Cardiac septum (tissue), 1 donor: ENCODE results near the gene AGAP1. TPM values are rescaled to one million over a fixed set of nuclear protein-coding genes. Genes with fewer than 3 reads are reported as not detected.

Source experiments
- DNase-seq: peaks from one replicate; pipeline ENCODE4 v3.0.0-alpha.2; 2020; ENCODE audit warnings: low spot score
- intact Hi-C: fragments of 100-400 bp; cut with DNase I; formaldehyde crosslinking; loops from one replicate; pipeline ENCODE4 v1.14.0; 2022
- total RNA-seq: library from RNA; stranded (reverse); fragmentation: NEBNext Ultra II Directional; extraction: Animal tissue kit (Norgen Biotek cat#: 25700); gene quantifications from one replicate; pipeline ENCODE4 v1.2.1, GENCODE V29; 2021
- donor health status: DM: no; HTN: no; CAD: no.

Gene AGAP1
- total RNA-seq, 1 donor from 2014 or later = 18.7 TPM

DNA sequence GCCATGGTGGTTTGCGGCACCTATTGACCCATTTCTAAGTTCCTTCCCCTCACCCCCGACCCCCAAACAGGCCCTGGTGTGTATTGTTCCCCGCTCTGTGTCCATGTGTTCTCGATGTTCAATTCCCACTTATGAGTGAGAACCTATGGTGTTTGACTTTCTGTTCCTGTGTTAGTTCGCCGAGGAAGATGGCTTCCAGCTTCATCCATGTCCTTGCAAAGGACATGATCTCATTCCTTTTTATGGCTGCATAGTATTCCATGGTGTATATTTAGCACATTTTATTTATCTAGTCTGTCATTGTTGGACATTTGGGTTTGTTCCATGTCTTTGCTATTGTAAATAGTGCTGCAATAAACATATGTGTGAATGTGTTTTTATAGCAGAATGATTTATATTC is 490.7 kb downstream of the AGAP1 start:
- no peak for DNase-seq
- intact Hi-C loops = no loop called here

DNA sequence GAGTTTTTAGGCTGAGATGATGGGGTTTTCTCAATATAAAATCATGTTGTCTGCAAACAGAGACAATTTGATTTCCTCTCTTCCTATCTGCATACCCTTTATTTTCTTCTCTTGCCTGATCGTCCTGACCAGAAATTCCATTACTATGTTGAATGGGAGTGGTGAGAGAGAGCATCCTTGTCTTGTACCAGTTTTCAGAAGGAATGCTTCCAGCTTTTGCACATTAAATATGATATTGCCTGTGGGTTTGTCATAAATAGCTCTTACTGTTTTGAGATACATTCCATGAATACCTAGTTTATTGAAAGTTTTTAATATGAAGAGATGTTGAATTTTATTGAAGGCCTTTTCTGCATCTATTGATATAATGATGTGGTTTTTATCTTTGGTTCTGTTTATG is 492.5 kb downstream of the AGAP1 start:
- intact Hi-C loops = no loop called here
- DNase-seq = no peak

DNA sequence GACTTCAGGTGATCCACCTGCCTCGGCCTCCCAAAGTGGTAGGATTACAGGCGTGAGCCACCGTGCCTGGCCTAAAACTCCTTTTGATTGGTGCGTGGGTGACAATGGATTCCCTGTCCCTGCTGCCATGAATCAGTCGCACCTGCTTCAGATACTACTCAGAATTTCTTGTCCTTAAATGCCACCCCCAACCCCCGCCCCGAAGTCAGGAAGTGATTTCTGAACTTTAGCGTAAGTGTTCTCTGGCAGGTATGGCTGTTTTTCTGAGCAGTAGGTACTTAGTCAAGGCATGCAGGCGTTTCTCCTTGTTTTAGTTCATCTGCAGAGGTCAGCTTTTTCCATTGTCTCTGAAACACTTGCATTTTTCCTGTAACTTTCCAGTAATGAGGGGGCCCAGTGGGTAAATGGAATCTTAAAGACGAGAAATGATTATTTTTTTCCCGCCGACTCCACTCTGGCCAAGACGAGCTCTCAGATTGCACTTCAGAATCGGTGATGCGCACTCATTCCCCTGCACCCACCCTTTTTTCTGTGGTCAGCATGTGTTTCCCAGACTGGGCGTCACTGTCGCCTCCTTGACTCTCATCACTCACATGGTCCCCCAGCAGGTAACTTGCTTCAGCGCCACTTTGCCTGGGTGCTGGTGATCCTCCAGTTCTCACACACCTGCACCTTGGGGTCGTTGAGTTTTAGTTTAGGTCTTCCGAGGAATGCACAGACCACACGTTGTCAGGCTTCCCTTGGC is 494.6 kb downstream of the AGAP1 start:
- intact Hi-C loops = no loop called here

DNA sequence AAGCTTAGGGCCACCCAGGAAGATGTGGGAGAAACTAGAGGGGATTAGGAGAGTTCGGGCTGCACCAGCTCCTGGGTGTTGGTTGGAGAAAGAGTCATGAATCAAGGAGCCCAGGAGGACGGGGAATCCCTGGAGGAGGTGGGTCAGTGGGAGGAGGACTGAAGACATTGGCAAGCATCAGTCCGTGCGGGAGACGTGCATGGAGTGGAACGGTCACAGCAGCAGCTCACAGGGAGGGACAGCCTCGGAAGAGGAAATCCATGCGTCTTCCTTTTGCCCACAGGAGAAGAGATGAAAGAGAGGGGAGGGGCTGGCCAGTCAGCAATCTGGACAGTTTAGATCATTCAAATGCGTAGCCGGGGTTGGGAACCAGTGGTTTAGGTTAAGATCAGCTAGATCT is 495.7 kb downstream of the AGAP1 start:
- DNase-seq = no peak
- intact Hi-C loops = no loop called here

More for the DNA sequence above, 494.6 kb downstream of the AGAP1 start:
- no peak for DNase-seq

DNA sequence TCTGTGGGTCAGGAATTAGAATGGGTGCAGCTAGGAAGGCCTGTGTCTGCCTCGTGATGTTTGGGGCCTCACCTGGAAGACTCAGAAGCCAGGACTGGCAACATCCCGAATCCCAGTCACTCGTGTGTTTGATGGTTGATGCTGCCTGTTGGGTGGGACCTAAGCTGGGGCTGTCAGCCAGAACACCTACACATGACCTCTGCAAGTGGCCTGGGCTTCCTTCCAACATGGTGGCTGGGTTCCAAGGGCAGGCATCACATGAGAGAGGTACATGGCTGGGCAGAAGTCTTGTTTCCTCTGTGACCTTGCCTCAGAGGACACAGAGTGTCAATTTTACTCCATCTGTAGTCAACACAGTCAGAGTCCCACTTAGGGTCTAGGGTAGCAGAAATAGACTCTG is 496.5 kb downstream of the AGAP1 start:
- no peak for DNase-seq

DNA sequence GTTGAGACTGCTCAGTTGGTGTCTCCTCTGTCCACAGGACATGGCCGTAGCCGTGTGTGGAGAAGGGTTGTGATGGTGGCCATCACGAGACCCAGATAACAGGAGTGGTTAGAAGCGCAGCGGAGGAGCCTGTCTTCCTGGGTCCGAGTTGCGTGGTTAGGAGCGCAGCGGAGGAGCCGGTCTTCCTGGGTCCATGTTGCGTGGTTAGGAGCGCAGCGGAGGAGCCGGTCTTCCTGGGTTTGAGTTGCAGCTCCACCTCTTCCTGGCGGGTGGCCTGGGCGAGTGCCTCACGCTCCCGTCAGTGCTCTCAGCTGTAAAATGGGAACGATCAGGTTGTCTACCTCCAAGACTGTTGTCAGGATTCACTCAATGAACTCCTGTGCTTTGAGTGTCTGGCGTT is 498.2 kb downstream of the AGAP1 start:
- DNase-seq = no peak
- intact Hi-C loops = no loop called here

More for the DNA sequence above, 496.5 kb downstream of the AGAP1 start:
- intact Hi-C loops = no loop called here

DNA sequence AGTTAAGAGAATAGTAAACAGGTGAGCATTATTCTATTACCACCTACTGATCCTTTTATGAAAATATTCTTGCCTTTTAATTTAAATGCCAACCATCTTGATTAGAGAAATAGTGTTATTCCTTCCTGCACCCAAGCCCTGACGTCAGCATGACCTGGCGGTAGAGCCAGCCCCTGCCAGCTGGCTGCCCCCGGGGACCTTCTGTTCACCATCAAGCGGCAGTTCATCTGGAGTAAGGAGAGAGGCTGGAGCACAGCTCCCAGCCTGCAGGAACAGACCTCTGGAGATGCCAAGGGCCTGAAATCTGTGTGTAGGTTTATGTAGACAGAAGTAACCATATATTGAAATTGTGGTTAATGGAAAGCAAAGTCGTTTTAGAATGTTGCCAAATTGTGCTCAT is 502.6 kb downstream of the AGAP1 start:
- no peak for DNase-seq
- intact Hi-C loops = no loop called here

DNA sequence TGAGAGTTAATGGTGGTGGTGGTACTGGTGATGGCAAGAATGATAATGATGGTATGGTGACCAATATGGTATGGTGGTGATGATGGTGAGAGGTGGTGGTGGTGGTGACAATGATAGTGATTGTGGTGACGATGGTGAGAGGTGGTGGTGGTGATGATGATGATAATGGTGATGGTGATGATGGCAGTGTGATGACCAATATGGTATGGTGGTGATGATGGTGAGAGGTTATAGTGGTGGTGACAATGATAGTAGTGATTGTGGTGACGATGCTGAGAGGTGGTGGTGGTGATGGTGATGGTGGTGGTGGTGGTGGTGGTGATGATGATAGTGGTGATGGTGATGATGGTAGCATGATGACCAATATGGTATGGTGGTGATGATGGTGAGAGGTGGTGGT is 505.2 kb downstream of the AGAP1 start:
- no peak for DNase-seq
- intact Hi-C loops = no loop called here

DNA sequence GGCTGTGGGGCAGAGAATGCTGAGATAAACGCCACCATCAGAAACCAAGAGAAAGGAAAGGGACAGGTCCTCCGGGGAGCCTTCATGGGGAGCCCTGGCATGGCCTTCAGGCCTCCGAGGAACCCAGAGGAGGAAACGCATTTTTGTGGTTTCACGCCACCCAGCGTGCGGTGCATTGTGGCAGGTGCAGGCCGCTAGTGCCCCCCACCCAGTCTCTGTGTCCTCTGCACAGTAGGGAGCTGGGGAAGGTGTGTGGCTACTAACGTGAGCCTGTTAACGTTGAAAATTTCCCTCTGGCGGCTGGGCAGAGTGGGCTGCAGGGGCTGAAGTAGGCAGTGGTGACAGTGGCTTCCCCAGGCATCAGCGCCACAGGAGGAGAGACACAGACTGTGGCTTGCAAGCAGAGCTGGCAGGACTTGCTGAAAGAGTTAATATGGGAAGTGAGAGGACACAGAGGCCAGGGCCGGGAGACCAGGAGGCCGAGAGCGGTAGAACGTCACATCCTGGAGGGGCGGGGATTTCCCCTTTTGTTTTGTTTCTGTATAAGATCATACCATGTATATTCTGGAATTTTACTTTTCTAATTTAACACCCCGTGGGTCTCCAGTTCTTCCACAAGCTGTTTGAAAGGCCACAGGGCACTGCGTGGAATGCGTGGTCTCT is 507.5 kb downstream of the AGAP1 start:
- intact Hi-C loops = no loop called here
- DNase-seq = no peak

DNA sequence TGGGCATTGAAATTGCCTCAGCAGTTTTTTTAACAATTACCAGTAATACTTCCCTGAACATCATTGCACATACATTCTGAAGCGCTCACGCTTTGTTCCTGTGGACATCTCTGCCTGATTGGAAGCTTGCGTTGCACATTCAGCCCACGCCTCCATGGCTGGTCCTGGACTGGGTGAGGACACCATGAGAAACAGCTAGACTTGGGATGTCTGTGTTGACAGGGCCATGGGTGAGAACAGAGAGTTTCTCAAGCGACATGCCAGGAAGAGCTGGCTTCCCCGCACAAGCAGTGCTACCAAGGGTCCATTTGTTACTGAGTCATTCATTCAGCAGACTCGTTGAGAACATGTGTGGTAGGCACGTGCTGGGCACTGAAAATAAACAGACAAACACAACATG is 508.0 kb downstream of the AGAP1 start:
- intact Hi-C loops = no loop called here
- no peak for DNase-seq

DNA sequence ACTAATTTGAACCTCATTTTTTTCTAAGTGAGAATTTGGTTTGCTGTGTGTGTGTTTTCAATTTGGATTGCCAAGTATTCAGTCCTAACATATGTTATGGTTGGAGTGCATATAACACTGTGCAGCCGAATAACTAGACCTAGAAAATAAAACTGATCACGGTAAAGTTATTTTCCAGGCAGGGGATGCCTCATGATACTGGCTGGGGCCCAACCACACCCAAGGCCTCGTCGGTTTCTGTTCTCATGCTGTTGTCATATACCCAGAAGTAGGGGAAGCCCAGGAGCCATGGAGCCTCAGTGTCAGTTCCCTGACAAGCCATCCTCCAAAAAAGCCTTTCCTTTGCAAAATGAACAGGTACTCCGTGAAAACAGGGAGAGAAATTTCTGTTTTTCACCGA is 514.2 kb downstream of the AGAP1 start:
- intact Hi-C loops = no loop called here
- DNase-seq = no peak

DNA sequence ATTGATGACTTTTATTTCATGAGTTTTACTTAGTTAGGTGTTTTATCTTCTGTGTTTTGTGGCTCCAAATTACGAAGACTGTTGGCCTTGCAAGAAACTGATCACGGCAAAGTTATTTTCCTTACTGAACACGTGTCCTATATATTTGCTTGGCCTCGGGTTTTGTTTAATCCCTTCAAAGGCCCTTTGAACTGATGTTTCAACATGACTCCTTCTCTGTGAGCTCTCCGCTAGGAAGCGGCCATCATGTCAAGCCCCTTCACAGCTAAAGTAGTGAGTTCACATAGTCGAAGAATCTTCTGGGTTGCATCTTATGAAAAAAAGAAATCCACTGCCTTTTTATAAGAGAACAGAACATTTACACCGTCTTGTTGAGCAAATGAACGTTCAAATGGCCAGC is 515.0 kb downstream of the AGAP1 start:
- intact Hi-C loops = no loop called here
- DNase-seq = no peak

DNA sequence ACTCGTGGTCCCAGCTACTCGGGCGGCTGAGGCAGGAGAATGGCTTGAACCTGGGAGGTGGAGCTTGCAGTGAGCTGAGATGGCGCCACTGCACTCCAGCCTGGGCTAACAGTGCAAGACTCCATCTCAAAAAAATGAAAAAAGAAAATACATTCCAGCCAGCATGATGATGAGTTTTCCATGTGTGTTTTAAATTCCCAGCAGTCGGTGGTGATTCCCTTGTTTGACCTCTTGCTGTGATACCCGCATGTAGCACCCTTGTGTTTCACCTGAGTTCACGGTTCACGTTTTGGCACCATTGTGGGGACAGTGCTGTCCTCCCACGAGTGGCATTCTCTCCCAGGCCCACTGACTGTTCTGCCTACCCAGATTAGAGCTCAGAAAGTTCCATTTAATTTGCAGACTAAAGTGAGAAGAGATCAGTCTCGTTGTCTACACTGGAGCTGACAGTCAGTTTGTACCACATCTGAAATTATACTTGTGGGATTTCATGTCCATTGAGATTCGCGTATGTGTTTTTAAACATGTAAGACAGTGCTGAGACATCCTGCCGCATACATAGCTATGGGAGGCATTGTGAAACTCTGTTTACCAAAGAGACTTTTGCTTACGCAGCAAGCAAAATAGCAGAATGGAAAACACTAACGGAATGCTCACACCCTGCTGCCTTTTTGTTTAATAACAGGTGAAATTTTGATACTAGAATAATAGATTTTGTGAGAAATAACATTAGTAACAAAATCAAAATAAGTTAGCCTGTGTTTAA is 517.3 kb downstream of the AGAP1 start:
- DNase-seq = no peak
- intact Hi-C loops = no loop called here

DNA sequence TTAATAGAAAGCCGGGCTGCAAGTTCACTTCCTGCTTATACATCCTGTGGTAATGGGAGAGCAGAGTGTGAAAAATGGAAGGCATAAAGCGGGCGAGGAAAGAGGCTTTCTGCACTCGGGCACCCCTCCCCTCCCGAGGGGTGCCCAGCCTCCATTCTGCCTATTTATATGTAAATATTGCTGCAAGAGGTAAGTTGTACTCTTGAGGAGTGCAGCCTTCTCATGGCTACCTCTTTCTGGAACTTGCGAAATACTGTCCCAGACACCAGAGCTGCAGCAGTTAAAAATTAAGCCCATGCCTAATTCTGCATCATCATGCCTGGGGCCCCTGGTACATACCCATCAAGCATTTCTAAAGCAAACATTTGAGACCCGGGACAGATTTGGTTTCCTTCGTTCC is 518.3 kb downstream of the AGAP1 start:
- peak; percentile 5 for DNase-seq
- intact Hi-C loops = no loop called here

DNA sequence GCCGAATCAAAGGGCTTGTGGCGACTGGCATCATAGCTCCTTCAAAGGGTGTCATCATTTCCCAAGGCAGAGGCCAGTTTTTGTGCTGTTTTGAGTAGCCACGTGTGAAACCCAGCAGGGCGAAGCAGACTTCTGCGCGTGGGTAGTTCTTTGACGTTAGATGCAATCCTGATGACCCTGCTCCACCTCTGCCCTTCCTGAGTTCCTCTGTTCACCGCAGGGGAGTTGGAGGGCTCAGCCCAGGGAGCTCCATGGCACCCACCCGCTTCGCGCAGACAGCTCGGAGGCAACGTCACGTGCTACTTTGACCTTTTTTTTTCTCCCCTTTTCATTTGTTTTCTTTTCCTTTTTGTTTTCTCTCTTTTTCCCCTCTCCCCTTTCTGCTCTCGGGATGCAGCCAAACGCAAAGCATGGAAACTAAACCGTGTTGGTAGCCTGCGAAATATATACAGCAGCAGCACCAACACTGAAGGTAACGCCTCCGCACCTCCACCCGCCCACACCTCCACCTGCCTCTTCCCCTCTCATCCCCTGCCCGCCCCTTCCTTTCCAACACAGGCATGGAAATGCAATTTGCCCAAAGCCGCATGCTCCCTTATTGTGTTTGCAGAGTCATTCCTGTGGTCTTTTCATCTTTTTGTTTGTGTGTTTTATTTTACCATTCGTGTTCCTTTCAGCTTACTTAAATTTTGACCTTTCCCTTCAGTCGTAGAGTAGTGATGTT is 520.7 kb downstream of the AGAP1 start:
- DNase-seq = no peak
- intact Hi-C loops = no loop called here

DNA sequence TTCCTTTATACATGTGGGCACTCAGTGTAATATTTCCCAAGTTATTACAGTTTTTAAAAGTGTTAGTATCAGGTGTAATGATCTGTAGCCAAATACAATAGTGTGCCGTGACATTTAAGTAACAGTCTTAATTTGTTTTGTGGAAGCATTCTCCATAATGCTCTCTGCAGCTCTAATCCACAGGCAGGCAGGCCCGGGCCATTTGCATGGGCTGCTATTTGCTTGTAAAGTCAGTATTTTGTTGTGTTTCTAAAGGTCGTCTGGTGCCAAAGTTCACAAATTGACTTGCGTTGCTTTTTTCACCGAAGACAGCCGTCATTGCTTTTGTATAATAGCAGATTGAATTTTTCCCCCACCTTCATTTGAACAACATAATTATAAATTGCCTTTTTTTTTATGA is 521.3 kb downstream of the AGAP1 start:
- intact Hi-C loops = no loop called here
- DNase-seq = no peak

DNA sequence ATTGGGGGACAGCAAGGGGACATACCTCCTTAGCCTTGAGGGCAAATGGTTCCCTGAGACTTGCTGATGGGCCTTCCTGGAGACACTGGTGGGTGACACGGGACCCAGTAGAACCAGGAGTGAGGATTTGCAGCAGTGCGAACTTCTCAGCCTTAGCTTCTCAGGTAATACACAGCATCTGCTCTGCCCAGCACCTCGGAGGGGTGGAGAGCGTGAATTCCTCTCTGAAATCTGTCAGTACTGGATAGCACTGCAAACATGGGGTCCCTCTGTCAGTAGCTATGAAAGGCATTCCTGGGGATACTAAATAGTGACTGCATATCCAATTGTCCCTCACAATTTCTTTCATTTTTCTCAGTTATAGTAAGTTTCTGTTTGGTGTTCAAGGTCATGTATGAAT is 522.7 kb downstream of the AGAP1 start:
- no peak for DNase-seq
- intact Hi-C loops = no loop called here

DNA sequence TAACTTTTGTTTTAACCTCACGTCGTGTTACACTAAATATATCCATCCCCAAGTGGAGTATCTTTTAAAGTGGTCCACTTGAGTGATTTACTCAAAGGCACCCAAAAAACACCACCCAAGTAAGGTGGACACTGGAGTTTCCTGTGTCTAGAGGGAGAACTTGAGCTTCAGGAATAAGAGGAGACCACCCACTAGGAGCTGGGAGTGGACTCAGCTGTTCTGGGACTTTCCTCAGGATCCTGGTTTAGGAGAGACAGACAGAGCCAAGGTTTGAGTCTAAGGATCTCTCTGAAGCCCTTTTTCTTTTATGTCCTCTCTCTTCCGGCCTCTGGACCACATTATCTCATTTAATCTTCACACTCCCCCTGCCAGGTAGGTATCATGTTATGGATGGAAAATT is 523.6 kb downstream of the AGAP1 start:
- no peak for DNase-seq
- intact Hi-C loops = no loop called here

DNA sequence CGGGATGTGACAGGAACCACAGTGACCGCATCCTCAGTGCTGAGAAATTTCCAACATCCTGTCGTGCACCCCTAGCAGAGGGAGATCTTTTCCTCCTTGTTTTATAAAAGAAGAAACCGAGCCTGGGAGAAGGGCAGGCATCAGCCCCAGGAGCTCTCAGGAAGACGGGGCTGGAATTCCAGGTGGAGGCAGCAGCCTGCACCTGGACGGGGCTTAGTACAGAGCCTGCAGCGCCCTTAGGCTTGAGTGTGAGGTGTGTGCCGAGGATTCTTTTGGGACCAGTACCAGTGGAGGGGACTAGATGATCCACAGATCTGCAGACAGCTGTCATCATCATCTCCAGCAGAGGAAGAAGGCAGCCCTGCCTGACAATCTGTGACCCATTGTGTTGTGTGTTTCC is 525.6 kb downstream of the AGAP1 start:
- intact Hi-C loops = no loop called here

DNA sequence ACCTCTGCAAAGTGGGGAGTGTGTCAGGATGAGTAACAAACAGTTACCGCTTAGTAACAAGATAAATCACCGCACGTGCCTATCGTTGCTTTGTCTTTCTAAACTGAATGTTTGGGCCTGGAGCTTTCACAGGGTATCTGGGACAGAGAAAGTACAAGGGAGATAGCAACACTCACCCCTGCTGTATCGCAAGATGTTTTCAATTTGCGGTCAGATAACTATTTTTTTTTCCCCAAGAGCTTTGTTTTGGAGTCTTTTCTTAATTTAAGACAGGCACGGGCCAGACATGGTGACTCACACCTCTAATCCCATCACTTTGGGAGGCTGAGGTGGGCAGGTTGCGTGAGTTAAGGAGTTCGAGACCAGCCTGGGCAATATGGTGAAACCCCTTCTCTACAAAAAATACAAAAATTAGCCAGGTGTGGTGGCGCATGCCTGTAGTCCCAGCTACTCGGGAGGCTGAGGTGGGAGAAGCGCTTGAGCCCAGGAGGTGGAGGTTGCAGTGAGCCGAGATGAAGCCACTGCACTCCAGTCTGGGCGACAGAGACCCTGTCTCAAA is 527.7 kb downstream of the AGAP1 start:
- intact Hi-C loops = no loop called here

More for the DNA sequence above, 525.6 kb downstream of the AGAP1 start:
- no peak for DNase-seq

More for the DNA sequence above, 527.7 kb downstream of the AGAP1 start:
- DNase-seq = no peak
